GM12873 (cell line): ENCODE data around the gene UNC5C.

Experiments used
- TF ChIP-seq, protein P1 (sequence below): IDR thresholded peaks from 2 replicates; pipeline ENCODE4 v1.5.1; 2012; ENCODE audit warnings: low read depth, mild to moderate bottlenecking, moderate library complexity, low read length, control low read depth; ENCODE audit not compliant: insufficient read depth; ENCODE audit errors: missing control alignments

Gene UNC5C

DNA sequence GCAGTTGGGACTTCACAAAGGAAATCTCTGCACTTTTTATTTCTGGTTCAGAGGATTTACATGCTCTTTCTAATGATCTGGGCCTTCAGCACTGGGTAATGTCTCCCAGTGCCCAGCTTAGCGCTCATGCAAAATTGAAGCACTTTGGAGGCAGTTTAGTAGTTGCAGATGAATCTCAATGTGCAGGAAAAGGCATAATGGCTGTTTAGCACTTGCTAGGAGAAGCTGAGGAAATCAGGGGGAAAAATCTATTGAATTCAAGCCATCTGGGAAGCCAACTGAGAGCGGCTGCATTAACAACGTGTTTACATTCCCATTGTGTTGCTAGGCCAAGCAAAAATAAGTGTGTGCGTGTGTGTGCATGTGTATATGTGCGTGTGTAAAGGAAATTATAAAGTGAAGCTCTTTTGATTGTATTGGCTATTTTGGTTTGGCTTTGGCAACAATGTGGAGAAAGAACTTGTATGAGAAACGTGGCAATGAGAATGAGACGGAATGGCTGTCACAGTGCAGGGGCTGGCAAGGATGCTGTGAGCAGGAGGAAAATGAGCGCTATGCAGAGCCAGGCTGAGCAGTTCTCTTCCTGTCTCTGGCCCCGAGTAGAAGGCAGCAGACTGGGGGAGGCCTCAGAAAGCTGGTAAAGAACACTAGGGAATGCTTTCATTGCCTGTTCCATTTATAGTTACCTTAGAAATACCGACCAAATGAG is 231.5 kb downstream of the UNC5C start:
- TF ChIP-seq, protein P1, sequence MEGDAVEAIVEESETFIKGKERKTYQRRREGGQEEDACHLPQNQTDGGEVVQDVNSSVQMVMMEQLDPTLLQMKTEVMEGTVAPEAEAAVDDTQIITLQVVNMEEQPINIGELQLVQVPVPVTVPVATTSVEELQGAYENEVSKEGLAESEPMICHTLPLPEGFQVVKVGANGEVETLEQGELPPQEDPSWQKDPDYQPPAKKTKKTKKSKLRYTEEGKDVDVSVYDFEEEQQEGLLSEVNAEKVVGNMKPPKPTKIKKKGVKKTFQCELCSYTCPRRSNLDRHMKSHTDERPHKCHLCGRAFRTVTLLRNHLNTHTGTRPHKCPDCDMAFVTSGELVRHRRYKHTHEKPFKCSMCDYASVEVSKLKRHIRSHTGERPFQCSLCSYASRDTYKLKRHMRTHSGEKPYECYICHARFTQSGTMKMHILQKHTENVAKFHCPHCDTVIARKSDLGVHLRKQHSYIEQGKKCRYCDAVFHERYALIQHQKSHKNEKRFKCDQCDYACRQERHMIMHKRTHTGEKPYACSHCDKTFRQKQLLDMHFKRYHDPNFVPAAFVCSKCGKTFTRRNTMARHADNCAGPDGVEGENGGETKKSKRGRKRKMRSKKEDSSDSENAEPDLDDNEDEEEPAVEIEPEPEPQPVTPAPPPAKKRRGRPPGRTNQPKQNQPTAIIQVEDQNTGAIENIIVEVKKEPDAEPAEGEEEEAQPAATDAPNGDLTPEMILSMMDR = no peak

DNA sequence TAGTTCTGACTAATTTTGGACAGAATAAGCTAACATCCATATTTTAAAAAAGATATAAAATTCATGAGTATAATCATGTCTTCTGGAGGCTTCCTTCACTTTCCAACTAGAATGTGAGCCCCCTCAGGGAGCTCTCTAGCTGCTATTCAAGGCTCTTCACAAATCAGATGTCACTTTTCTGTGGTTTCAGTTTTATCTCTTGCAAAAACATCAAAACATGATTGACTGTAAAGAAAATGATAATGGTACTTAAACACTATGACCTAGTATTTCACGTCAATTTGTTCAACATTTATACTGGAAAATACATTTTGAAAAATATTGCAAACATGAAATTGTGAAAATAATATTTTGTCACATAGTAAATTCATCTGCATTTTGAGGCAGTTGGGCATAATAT is 234.2 kb downstream of the UNC5C start:
- TF ChIP-seq, protein P1 = no peak

DNA sequence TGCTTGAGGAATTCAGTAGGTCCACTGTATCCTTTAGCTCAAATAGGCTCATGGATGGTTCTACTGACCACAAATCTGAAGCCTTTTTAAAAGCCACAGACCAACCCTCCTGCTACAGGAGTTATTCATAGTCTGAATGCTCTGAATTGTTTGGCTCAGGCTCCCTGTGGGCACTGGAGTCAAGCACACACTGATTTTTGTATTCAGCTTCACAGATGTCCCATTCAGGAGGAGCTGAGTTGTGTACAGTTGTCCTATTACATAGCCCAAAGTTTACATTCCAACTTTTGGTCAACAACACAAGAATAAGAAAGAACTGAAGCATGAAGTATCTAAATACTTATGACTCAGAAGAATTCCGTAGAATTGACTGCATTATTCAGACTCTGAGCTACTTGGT is 243.9 kb downstream of the UNC5C start:
- TF ChIP-seq, protein P1 = no peak

DNA sequence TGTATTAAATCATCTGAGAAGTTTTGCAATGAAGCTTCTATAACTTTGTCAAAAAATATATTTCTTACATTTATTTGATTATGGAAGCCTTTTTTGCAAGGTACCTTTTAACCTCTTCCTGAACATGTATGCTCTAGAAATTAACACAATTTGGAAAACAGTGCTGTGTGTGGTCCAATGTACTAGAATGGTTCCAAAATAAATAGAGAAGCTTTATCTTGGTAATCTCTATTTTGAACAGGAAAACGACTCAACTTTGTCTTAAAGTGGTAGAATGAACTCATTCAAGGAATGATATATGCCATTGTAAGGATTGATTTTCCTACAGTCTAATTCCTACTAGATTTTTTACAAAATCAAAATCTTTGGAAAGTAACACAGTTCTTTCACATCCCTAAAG is 248.5 kb downstream of the UNC5C start:
- TF ChIP-seq, protein P1 = no peak

DNA sequence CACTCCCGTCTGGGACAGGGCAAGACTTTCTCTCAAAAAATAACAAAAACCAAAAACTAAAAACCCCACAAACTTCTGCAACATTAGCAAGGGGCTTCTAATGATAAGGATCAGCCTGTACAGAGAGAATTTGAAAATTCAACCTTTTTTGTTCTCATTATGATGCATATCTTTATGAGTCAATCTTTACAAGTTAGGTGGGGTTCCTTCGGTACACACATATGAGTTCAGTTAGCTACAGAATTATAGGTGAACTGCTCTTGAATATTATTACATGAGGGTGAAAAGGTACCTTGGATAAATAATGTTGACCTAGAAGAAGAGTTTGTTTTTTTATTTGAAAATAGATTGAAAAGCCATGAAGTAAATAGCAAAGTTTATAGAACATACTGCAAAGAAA is 252.7 kb downstream of the UNC5C start:
- TF ChIP-seq, protein P1 = no peak

DNA sequence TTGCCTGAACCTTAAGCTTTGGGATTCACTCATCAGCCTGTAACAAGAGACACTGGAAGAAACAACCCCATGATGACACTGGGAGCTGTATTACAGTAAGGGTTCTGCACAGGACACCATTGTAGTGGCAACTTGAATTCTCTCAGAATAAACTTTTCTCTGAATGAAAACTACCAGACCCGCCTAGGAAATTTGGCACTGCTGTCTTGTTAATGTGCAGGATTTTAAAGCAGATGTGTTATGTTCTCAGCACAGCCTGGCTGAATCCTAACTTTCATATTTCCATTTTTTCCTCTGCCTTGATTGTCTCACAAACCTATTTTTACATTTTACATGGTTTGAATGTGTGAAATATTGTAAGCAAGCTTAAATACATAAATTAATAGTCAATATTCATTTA is 253.6 kb downstream of the UNC5C start:
- TF ChIP-seq, protein P1 = no peak

DNA sequence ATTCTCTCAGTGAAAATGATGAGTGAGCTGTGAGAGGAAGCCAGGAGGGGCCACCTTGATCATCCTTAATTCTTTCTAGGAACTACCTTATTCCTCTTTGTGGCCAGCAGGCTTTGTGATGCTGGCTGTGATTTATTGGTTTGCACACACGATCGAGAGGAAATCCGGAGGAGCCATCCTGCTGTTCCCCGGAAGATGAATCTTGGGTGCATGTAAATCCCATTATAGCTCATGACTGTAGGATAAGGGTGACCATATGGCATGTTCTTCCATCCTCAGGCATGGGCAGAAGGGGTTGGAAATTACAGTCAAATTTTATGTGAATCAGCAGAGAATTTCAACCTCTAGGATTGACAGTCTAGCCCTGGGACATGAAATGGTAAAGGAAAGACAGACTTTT is 254.5 kb downstream of the UNC5C start:
- TF ChIP-seq, protein P1 = no peak
